ENCODE results near the gene ARHGAP30.

GRCh38 chr1:161069241-161069640 lies 450 bp downstream of the ARHGAP30 start:
- TF ChIP-seq NANOG (IDR thresholded peaks at IDR 0.05; ENCODE audit: insufficient read depth, low read depth, low read length, poor library complexity, severe bottlenecking) (no peak), CTCF (IDR thresholded peaks at IDR 0.05; ENCODE audit: control extremely low read depth in 1 of 3, insufficient read depth in 1 of 3, low read depth in 1 of 3, low read length in 3 of 3) (no peak), SP4 (IDR thresholded peaks at IDR 0.05; ENCODE audit: low read length) (no peak), EZH2 (IDR thresholded peaks at IDR 0.05; ENCODE audit: low read depth, low read length, severe bottlenecking) (no peak), POLR2AphosphoS5 (IDR thresholded peaks at IDR 0.05; ENCODE audit: low read depth, low read length) (no peak), POLR2A (IDR thresholded peaks at IDR 0.05; ENCODE audit: control extremely low read depth in 1 of 2, low read depth in 2 of 2, low read length in 2 of 2) (no peak), CEBPB (IDR thresholded peaks at IDR 0.05; ENCODE audit: low read depth, low read length) (no peak), JUN (IDR thresholded peaks at IDR 0.05; ENCODE audit: low read depth, low read length) (no peak), TCF12 (IDR thresholded peaks at IDR 0.05; ENCODE audit: low read depth, low read length) (no peak)

All from H1 (cell line).